ENCODE measurements around the gene MYO5B.

MYO5B gene

DNA sequence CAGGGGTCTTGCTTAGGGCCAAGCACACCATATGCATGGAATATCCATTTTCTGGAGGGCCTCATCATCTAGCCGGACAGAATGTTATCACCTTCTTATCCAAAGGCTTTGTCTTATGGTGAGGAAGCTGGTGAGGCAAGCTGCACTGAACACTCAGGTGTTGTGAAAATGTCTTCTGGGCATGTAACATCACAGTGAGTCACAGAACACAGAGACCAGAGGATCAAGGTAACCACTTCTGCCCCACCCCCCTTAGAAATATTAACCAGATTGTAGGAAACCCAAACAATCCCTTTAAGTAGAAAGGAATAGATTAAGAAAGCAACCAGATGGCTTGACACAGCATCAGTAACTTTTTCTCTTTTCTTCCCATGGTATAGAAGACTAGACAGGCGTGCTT, 51.1 kb downstream of the MYO5B start:
- TF ChIP-seq GATA3 (IDR thresholded peaks at IDR 0.05; ENCODE audit: low read depth, low read length) (no peak), GATA2 (IDR thresholded peaks at IDR 0.05; ENCODE audit: low read depth, low read length) (no peak)

DNA sequence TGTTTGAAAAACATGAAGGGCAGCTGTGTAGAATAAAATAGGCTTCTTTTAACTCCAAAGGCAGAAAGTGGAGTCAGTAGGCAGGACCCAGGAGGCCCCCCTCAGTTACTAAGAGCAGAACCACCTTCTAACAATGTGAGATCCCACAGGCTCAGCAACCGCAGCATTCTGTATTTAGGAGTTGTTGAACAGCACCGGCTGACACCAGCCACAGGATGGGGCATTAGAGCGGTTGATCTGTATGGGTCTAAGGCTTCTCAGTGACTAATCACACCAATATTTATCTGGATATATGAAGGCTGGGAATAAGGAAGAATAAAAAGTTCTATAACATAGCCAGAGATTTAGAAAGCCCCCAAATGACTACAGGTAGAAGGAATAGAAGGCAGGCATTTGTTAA, 51.7 kb downstream of the MYO5B start:
- no peak for TF ChIP-seq GATA2 (IDR thresholded peaks at IDR 0.05; ENCODE audit: low read depth, low read length)
- TF ChIP-seq GATA3 (IDR thresholded peaks at IDR 0.05; ENCODE audit: low read depth, low read length), result no peak

DNA sequence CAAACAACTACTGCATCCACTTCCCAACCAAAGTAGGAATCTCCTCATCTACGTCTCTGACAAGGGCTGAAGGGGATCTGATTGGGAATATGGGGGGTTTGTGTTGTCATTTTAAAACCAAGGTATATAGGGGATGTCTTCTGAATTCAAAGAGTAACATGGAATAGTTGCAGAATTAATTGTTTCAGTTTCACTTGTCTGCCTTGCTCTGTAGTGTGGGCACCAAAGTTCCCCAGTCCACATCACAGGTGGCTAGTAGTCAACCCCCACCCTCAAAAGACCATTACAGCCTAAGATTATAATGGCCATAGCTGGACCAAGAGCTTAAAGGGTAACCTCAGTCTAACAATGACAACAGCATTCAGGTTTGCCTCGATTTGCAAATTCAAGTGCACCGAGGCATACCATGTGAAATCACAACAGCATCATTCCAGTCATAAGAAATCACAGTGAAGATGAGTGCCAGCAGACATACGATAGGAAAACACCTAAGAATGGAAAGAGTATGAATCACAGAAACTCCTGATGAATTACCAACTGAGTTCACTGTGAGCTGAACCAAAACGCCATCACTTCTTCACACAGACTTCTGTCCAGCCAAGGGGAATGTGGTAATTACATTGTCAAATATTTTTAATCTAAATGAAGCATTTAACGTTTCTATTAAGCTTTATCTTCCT, 52.4 kb downstream of the MYO5B start:
- no peak for TF ChIP-seq GATA3 (IDR thresholded peaks at IDR 0.05; ENCODE audit: low read depth, low read length)
- no peak for TF ChIP-seq GATA2 (IDR thresholded peaks at IDR 0.05; ENCODE audit: low read depth, low read length)

DNA sequence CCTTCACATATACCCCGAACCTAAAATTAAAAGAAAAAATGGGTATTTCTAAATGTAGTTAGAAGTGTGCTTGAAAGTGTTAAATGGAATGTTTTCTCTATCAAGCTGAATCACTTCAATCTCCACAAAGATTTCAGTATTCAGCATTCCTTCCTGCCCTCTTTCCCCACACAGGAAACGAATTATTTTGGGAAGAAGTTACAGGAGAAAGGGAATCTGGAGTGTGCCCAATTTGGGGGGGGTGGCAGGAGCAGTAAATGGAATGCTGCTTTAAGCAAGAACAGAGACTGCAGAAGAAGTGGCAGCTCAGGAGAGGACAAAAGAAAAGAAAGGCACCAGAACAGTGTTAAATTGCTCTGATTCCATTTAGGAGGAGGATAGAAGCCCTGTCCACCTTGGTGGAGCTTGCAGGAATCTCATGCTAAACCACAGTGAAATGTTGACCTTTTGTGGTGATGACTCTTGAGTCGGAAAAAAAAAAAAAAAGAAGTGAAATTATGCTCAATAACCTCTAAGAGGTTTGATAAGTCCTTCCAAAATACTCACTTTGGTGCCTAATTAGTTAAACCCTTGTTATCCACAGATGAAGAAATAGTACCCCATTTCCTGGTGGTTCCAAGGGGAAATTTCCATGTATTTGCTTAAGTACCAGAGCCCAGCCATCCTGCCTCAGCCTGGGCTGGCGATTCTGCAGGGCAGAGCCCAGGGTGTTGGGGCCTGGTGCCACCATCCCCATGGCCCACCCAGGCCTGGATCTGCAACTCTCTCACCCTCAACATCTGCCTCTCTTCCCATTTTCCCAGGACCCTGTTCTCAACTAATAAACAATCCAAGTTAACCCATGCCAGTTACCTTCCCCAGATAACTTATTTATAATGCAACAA, 56.5 kb downstream of the MYO5B start:
- TF ChIP-seq GATA3 (IDR thresholded peaks at IDR 0.05; ENCODE audit: low read depth, low read length), result no peak
- TF ChIP-seq GATA2 (IDR thresholded peaks at IDR 0.05; ENCODE audit: low read depth, low read length), result no peak

DNA sequence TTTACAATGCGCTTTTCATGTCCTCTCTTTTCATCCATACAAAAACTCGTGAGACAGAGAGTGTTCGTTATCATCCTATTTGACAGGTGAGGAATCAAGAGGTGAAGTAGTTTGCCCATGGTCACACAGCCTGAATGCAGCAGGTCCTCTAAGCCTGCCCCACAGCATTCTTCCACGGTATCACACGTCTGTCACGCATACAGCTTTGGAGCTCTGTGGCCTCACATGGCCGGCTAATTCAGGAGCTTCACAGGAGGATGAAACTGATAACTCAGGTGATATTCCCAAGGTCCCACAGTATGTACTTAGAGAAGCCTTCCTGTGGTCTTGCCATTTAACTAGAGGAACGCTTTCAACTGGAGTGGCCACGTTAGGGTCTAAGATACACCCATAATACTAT, 59.0 kb downstream of the MYO5B start:
- TF ChIP-seq GATA2 (IDR thresholded peaks at IDR 0.05; ENCODE audit: low read depth, low read length) (no peak), GATA3 (IDR thresholded peaks at IDR 0.05; ENCODE audit: low read depth, low read length) (no peak)

DNA sequence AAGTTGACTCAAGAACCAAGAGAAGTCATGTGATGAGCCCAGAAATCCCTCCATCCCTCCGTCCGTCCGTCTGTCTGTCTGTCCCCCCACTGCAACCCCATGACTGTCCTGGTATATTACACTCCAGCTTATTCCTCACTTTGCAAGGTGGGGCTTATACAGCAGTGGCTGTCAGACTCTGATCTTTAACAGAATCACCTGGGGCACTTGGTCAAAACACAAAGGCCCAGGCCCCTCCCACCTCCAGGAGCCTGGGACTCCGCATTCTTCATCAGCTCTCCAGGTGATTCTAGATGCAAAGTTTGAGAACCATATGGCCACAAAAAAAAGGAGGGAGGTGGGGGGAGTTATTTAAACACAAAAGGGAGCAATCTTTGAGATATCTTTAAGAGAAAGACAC, 61.4 kb downstream of the MYO5B start:
- TF ChIP-seq GATA3 (IDR thresholded peaks at IDR 0.05; ENCODE audit: low read depth, low read length) (no peak), GATA2 (IDR thresholded peaks at IDR 0.05; ENCODE audit: low read depth, low read length) (no peak)

DNA sequence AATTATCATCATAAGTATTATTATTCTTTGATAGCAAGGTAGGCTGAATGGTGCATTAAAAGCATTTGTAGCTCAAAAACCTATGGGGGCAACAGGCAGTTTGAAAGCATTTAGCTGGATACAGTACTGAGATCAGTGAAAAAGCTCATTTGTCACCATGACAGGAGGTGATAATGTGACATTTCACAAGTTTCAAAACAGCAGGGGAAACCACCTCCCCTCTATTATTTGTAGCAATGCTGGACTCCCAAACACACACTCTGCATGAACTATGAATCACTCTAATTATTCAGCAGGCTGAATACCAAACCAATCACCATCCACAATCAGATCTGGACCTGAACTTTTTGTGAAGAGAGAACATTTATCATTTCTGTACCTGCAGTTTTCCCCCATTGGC, 63.4 kb downstream of the MYO5B start:
- TF ChIP-seq GATA3 (IDR thresholded peaks at IDR 0.05; ENCODE audit: low read depth, low read length), result no peak
- no peak for TF ChIP-seq GATA2 (IDR thresholded peaks at IDR 0.05; ENCODE audit: low read depth, low read length)

DNA sequence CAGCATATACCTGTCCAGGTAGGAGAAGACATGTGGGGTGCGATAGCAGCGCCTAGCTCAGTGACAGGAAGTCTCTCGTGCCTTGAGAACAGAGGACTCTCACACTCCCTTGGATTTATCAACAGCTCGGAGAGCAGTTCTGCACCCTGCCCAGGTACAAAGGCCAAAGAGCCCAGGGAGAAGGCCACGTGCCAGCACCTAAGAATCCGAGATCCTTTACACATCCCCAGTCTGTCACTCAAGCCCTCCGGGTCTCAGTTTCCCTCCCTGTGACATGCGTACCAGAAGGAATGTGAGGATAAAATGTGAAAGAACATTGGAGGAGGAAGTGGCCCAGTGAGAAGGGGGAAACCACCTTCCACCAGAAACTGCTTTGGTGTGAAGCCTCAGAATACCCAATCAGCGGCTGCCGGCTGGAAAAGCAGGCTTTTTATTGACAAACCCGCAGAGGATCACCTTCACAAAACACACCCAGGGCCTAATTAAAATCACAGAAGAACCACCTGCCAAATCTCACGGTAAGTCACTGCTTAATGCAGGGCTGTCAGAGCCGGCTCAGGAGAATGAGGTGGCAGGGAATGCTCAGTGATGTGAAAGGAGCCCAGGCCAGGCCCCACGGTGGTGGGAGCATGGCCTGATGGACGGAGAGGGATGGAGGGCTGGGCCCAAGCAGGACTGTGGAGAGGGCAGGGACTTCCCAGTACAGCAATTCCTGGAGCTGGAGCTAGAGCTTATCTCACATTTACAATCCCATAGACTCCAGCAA, 66.3 kb downstream of the MYO5B start:
- no peak for TF ChIP-seq GATA2 (IDR thresholded peaks at IDR 0.05; ENCODE audit: low read depth, low read length)
- TF ChIP-seq GATA3 (IDR thresholded peaks at IDR 0.05; ENCODE audit: low read depth, low read length), result no peak

DNA sequence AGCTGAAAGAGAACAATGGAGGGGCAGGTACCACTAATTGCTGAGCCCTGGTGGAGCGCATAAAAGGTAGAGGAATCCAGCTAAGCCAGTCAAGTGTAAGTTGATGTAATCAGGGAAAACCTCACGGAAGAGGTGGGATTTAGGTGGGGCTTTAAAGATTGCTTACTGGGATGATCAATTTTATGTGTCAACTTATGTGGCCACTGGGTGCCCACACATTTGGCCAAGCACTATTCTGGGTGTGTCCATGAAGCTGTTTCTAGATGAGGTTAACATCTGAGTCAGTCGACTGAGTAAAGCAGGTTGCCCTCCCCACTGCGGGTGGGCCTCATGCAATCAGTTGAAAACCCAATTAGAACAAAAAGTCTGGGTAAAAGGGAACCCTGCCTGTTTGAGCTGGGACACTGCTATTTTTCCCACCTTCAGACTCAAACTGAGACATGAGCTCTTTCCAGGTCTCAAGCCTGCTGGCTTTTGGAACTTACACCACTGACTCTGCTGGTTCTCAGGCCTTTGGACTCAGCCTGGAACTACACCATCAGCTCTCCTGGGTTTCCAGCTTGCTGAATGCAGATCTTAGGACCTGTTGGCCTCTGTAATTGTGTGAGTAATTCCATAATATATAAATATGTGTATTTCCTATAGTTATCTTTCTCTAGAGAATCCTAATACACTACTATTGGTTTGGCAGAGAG, 67.3 kb downstream of the MYO5B start:
- no peak for TF ChIP-seq GATA3 (IDR thresholded peaks at IDR 0.05; ENCODE audit: low read depth, low read length)
- TF ChIP-seq GATA2 (IDR thresholded peaks at IDR 0.05; ENCODE audit: low read depth, low read length), result no peak

DNA sequence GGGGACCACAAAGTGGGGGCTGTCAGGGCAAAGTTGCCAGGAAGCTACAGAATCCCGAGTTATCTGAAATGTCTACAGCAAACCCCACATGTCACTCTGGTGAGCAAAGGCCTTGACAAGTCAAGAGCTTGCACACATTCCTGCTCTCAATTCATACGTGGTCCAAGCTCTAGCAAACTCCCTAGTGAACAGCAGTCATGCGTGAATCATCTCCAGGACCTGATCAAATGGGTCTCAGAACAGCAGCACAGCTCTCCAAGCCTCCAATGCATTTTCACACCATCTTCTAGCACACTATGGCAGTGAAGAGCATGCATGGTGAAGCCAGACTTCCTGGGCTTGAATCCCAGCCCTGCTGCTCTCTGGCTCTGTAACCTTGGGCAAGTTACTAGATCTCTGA, 68.5 kb downstream of the MYO5B start:
- no peak for TF ChIP-seq GATA2 (IDR thresholded peaks at IDR 0.05; ENCODE audit: low read depth, low read length)
- TF ChIP-seq GATA3 (IDR thresholded peaks at IDR 0.05; ENCODE audit: low read depth, low read length), result no peak

DNA sequence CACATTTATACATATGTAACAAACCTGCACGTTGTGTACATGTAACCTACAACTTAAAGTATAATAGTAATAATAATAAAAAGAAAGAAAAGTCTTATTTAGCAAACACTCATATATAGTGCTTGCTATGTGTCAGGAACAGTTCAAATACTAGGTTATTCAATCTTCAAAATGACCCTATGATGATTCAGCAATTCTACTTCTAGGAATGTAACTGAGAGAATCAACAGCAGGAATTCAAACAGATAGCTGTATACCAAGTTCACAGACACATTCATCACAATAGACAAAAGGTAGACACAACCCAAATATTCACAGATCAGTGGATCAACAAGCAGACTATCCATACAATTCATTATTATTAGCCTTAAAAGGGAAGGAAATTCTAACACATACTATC, 69.5 kb downstream of the MYO5B start:
- TF ChIP-seq GATA3 (IDR thresholded peaks at IDR 0.05; ENCODE audit: low read depth, low read length) (no peak), GATA2 (IDR thresholded peaks at IDR 0.05; ENCODE audit: low read depth, low read length) (no peak)

DNA sequence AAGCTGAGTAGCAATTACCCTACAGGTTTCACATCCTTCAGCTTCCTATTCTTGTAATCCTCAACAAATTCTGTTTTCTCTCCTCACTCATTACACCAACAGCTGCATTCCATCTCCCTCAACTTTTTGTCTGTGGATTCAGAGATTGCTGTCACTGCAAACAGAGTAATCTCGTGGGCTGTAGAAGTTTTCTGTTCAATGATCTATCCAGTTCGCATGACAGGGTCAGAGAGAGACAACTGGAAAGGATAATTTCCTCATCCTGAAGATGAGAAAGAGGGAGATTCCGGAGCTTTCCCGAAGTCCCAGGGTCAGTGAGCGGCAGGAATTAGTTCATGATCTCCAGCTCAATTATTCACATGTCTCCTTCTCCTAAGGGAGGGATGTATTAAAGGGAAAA, 75.7 kb downstream of the MYO5B start:
- no peak for TF ChIP-seq GATA3 (IDR thresholded peaks at IDR 0.05; ENCODE audit: low read depth, low read length)
- TF ChIP-seq GATA2 (IDR thresholded peaks at IDR 0.05; ENCODE audit: low read depth, low read length), result no peak

DNA sequence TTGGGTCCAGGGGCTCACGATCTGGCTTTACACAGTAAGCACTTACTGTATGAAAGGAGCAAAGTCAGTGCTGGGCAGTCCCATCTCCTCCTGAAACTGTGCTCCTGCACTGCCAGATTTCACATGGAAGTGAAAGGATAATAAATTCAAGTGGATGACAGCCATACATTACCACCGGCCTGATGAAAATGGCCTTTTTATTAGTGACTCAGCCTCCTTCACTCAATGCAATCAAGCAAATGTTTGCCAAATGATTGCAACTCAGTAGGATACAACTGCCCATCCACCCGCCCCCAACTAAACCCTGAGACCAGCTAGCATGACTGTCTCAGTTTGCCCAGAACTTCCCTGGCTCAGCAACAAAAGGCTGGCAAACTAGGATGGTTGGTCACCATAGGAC, 77.1 kb downstream of the MYO5B start:
- no peak for TF ChIP-seq GATA2 (IDR thresholded peaks at IDR 0.05; ENCODE audit: low read depth, low read length)
- no peak for TF ChIP-seq GATA3 (IDR thresholded peaks at IDR 0.05; ENCODE audit: low read depth, low read length)

DNA sequence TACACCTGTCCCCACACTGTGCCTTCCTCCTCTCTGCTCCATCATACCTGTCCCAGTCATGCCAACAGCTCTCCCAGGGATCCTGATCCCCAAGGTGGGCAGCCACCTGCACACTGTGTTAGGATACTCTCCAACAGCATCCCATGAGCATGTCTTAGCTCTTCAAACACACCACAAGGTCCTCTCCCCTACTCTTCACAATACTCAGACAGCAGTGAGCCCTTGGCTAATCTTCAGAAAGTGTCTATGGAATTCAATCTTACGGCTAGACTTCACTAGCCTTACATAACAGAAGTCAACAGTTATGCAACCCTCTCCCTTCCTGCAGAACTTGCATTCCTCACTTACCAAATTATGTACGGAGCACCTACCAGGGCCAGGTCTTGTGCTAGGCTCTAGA, 79.9 kb downstream of the MYO5B start:
- no peak for TF ChIP-seq GATA3 (IDR thresholded peaks at IDR 0.05; ENCODE audit: low read depth, low read length)
- no peak for TF ChIP-seq GATA2 (IDR thresholded peaks at IDR 0.05; ENCODE audit: low read depth, low read length)

Data from SH-SY5Y (cell line).